GM23338 (cell line): ENCODE results near the gene MYO15B. TPM values are rescaled to one million over a fixed set of nuclear protein-coding genes. Genes with fewer than 3 reads are reported as not detected.

ENCODE experiments used
- ATAC-seq: fragments of 200-7000 bp; cut with Tn5 transposase; 3 replicates; pipeline ENCODE4 v1.9.1; 2020
- DNase-seq: peaks from one replicate; pipeline ENCODE4 v3.0.0-alpha.2; 2015; ENCODE audit warnings: low spot score
- H2AFZ ChIP-seq: fragments of 200-600 bp; sonication (generic); 2 replicates; pipeline ENCODE4 v1.8.0; 2016; ENCODE audit warnings: antibody characterized with exemption, mild to moderate bottlenecking, moderate library complexity
- H3F3A ChIP-seq: fragments of 200-600 bp; sonication (generic); replicated peaks from 2 replicates; pipeline ENCODE4 v1.8.0; 2017; ENCODE audit warnings: antibody characterized with exemption, mixed run types, low read depth
- H3K27ac ChIP-seq: fragments of 200-600 bp; sonication (generic); 2 replicates; pipeline ENCODE4 v1.6.1; 2016; ENCODE audit warnings: low read depth
- H3K27me3 ChIP-seq: fragments of 200-600 bp; sonication (generic); 2 replicates; pipeline ENCODE4 v1.8.0; 2016; ENCODE audit warnings: mild to moderate bottlenecking, mixed run types, moderate library complexity; ENCODE audit not compliant: insufficient read depth
- H3K36me3 ChIP-seq: fragments of 200-600 bp; sonication (generic); 2 replicates; pipeline ENCODE4 v1.8.0; 2016; ENCODE audit warnings: mild to moderate bottlenecking; ENCODE audit not compliant: insufficient read depth
- H3K4me1 ChIP-seq: fragments of 200-600 bp; sonication (generic); 2 replicates; pipeline ENCODE4 v1.8.0; 2016; ENCODE audit warnings: mild to moderate bottlenecking, moderate library complexity; ENCODE audit not compliant: insufficient read depth
- H3K4me2 ChIP-seq: fragments of 200-600 bp; sonication (generic); 2 replicates; pipeline ENCODE4 v1.7.1; 2017; ENCODE audit warnings: mixed run types
- H3K4me3 ChIP-seq: fragments of 200-600 bp; sonication (generic); 2 replicates; pipeline ENCODE4 v1.6.1; 2016; ENCODE audit warnings: mixed run types
- H3K79me2 ChIP-seq: fragments of 200-600 bp; sonication (generic); replicated peaks from 2 replicates; pipeline ENCODE4 v1.8.0; 2017; ENCODE audit warnings: mild to moderate bottlenecking; ENCODE audit not compliant: insufficient read depth
- H3K9me2 ChIP-seq: fragments of 200-600 bp; sonication (generic); 2 replicates; pipeline ENCODE4 v1.8.0; 2017; ENCODE audit not compliant: insufficient read depth
- H4K20me1 ChIP-seq: fragments of 200-600 bp; sonication (generic); replicated peaks from 2 replicates; pipeline ENCODE4 v1.8.0; 2017; ENCODE audit warnings: mild to moderate bottlenecking; ENCODE audit not compliant: insufficient read depth
- H3K27ac Mint-ChIP-seq: 2 replicates; pipeline ENCODE4 v1.8.0; 2020; ENCODE audit warnings: inconsistent platforms, mild to moderate bottlenecking, moderate library complexity, mixed read lengths
- H3K27me3 Mint-ChIP-seq: 3 replicates; pipeline ENCODE4 v1.8.0; 2022; ENCODE audit warnings: low read depth, mild to moderate bottlenecking, moderate library complexity, mixed read lengths, inconsistent platforms; ENCODE audit not compliant: insufficient read depth, poor library complexity
- H3K36me3 Mint-ChIP-seq: 3 replicates; pipeline ENCODE4 v1.8.0; 2021; ENCODE audit warnings: low read depth, mild to moderate bottlenecking, inconsistent platforms, moderate library complexity, mixed read lengths
- H3K4me1 Mint-ChIP-seq: 3 replicates; pipeline ENCODE4 v1.8.0; 2020; ENCODE audit warnings: mild to moderate bottlenecking, inconsistent platforms, mixed read lengths
- H3K4me3 Mint-ChIP-seq: 3 replicates; pipeline ENCODE4 v1.8.0; 2021; ENCODE audit warnings: moderate library complexity, mild to moderate bottlenecking, inconsistent platforms, mixed read lengths
- H3K9me3 Mint-ChIP-seq: 3 replicates; pipeline ENCODE4 v1.8.0; 2020; ENCODE audit warnings: moderate library complexity, mild to moderate bottlenecking, inconsistent platforms, mixed read lengths
- CREB1 ChIP-seq: fragments of 250-450 bp; sonication (Bioruptor Pico); IDR thresholded peaks from 2 replicates; pipeline ENCODE4 v1.5.0; 2020; ENCODE audit warnings: low read depth, mild to moderate bottlenecking, moderate library complexity
- EZH2 ChIP-seq: fragments of 200-600 bp; sonication (generic); IDR thresholded peaks from one replicate; pipeline ENCODE4 v1.8.0; 2017; ENCODE audit warnings: antibody characterized with exemption, mild to moderate bottlenecking, low read depth; ENCODE audit not compliant: unreplicated experiment
- EZH2phosphoT487 ChIP-seq: fragments of 200-600 bp; sonication (generic); IDR thresholded peaks from one replicate; pipeline ENCODE4 v1.8.1; 2018; ENCODE audit warnings: antibody characterized with exemption; ENCODE audit not compliant: unreplicated experiment
- JUNB ChIP-seq: IDR thresholded peaks from one replicate; pipeline ENCODE4 v1.6.1; 2016; ENCODE audit warnings: antibody characterized with exemption; ENCODE audit not compliant: unreplicated experiment
- NANOG ChIP-seq: IDR thresholded peaks from 2 replicates; pipeline ENCODE4 v1.6.1; 2016; ENCODE audit warnings: antibody characterized with exemption, borderline replicate concordance
- POLR2AphosphoS5 ChIP-seq: IDR thresholded peaks from 2 replicates; pipeline ENCODE4 v1.6.1; 2016; ENCODE audit warnings: antibody characterized with exemption, low read depth
- STAT1 ChIP-seq: IDR thresholded peaks from one replicate; pipeline ENCODE4 v1.6.1; 2016; ENCODE audit warnings: antibody characterized with exemption; ENCODE audit not compliant: unreplicated experiment
- ZNF114 ChIP-seq: fragments of 250-450 bp; sonication (Bioruptor Pico); IDR thresholded peaks from 2 replicates; pipeline ENCODE4 v1.5.0; 2020; ENCODE audit warnings: mild to moderate bottlenecking, moderate library complexity
- ZNF331 ChIP-seq: fragments of 250-450 bp; sonication (Bioruptor Pico); IDR thresholded peaks from 2 replicates; pipeline ENCODE4 v1.5.0; 2020; ENCODE audit warnings: low read depth, mild to moderate bottlenecking, moderate library complexity
- ZNF462 ChIP-seq: fragments of 250-450 bp; sonication (Bioruptor Pico); IDR thresholded peaks from 2 replicates; pipeline ENCODE4 v1.5.0; 2020; ENCODE audit warnings: mild to moderate bottlenecking, moderate library complexity
- polyA plus RNA-seq: library from polyadenylated mRNA; unstranded; fragments of >200 nt; fragmentation: Nextera tagmentation; extraction: Ambion mirVana; gene quantifications from 2 replicates; pipeline ENCODE4 v1.2.1, GENCODE V29; 2016
- total RNA-seq: library from RNA; depleted of rRNA; stranded (reverse); fragments of >200 nt; shearing (Covaris generic); gene quantifications from 2 replicates; pipeline ENCODE4 v1.2.3, GENCODE V29; 2014
- TF ChIP-seq, protein P1 (sequence below): IDR thresholded peaks from 2 replicates; pipeline ENCODE4 v1.6.1; 2016; ENCODE audit warnings: antibody characterized with exemption
- TF ChIP-seq, protein P2 (sequence below): IDR thresholded peaks from one replicate; pipeline ENCODE4 v1.6.1; 2018; ENCODE audit warnings: antibody characterized with exemption; ENCODE audit not compliant: unreplicated experiment
- TF ChIP-seq, protein P3 (sequence below), 2 experiments: fragments of 200-600 bp in 1 of 2; sonication (generic) in 1 of 2; conservative IDR thresholded peaks; 2 replicates each; pipeline versions ENCODE4 v1.5.1 to v1.6.1; 2016 to 2017; ENCODE audit warnings: antibody characterized with exemption in 2 of 2, low read depth in 2 of 2, mild to moderate bottlenecking in 2 of 2, moderate library complexity in 1 of 2

The MYO15B gene
- total and polyA plus RNA-seq, 2 experiments from 2014 or later, result 6.6 to 12.4 TPM

- Mint-ChIP-seq H3K9me3 (no peaks in the 10 kb centered on the region), H3K27me3 (peaks cover 19% of the 10 kb centered on the region), H3K36me3 (peaks cover 5% of the 10 kb centered on the region; the same call in 1 of the 3 replicates), H3K4me3 (no peak overlapping the region), H3K4me1 (peaks cover 22% of the 10 kb centered on the region), H3K27ac (peak overlapping the region; percentile 52)
- no peaks in the 10 kb centered on the region; the same call in 1 of the 2 replicates for H4K20me1 ChIP-seq
- H2AFZ ChIP-seq, result no peak overlapping the region
- no peaks in the 10 kb centered on the region for H3K36me3 ChIP-seq
- no peaks in the 10 kb centered on the region for H3F3A ChIP-seq
- DNase-seq (no peak), ATAC-seq (no peak)
- no peaks in the 10 kb centered on the region for H3K27me3 ChIP-seq
- no peaks in the 10 kb centered on the region for H3K79me2 ChIP-seq
- H3K27ac ChIP-seq, result no peak overlapping the region
- H3K9me2 ChIP-seq, result no peaks in the 10 kb centered on the region
- H3K4me1 ChIP-seq, result peaks cover 9% of the 10 kb centered on the region
- no peak overlapping the region for H3K4me3 ChIP-seq
- no peak overlapping the region for H3K4me2 ChIP-seq
- TF ChIP-seq CREB1 (CRISPR knock-in tag), result no peak
- TF ChIP-seq, protein P1, sequence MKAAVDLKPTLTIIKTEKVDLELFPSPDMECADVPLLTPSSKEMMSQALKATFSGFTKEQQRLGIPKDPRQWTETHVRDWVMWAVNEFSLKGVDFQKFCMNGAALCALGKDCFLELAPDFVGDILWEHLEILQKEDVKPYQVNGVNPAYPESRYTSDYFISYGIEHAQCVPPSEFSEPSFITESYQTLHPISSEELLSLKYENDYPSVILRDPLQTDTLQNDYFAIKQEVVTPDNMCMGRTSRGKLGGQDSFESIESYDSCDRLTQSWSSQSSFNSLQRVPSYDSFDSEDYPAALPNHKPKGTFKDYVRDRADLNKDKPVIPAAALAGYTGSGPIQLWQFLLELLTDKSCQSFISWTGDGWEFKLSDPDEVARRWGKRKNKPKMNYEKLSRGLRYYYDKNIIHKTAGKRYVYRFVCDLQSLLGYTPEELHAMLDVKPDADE, result no peak
- no peak for TF ChIP-seq POLR2AphosphoS5
- no peak for TF ChIP-seq ZNF114
- no peak for TF ChIP-seq ZNF462
- no peak for TF ChIP-seq STAT1
- TF ChIP-seq, protein P2, sequence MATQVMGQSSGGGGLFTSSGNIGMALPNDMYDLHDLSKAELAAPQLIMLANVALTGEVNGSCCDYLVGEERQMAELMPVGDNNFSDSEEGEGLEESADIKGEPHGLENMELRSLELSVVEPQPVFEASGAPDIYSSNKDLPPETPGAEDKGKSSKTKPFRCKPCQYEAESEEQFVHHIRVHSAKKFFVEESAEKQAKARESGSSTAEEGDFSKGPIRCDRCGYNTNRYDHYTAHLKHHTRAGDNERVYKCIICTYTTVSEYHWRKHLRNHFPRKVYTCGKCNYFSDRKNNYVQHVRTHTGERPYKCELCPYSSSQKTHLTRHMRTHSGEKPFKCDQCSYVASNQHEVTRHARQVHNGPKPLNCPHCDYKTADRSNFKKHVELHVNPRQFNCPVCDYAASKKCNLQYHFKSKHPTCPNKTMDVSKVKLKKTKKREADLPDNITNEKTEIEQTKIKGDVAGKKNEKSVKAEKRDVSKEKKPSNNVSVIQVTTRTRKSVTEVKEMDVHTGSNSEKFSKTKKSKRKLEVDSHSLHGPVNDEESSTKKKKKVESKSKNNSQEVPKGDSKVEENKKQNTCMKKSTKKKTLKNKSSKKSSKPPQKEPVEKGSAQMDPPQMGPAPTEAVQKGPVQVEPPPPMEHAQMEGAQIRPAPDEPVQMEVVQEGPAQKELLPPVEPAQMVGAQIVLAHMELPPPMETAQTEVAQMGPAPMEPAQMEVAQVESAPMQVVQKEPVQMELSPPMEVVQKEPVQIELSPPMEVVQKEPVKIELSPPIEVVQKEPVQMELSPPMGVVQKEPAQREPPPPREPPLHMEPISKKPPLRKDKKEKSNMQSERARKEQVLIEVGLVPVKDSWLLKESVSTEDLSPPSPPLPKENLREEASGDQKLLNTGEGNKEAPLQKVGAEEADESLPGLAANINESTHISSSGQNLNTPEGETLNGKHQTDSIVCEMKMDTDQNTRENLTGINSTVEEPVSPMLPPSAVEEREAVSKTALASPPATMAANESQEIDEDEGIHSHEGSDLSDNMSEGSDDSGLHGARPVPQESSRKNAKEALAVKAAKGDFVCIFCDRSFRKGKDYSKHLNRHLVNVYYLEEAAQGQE, result no peak
- TF ChIP-seq, protein P3, sequence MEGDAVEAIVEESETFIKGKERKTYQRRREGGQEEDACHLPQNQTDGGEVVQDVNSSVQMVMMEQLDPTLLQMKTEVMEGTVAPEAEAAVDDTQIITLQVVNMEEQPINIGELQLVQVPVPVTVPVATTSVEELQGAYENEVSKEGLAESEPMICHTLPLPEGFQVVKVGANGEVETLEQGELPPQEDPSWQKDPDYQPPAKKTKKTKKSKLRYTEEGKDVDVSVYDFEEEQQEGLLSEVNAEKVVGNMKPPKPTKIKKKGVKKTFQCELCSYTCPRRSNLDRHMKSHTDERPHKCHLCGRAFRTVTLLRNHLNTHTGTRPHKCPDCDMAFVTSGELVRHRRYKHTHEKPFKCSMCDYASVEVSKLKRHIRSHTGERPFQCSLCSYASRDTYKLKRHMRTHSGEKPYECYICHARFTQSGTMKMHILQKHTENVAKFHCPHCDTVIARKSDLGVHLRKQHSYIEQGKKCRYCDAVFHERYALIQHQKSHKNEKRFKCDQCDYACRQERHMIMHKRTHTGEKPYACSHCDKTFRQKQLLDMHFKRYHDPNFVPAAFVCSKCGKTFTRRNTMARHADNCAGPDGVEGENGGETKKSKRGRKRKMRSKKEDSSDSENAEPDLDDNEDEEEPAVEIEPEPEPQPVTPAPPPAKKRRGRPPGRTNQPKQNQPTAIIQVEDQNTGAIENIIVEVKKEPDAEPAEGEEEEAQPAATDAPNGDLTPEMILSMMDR (conservative IDR thresholded peaks at IDR 0.05; ENCODE audit: low read depth in 2 of 2), result no peak
- no peak for TF ChIP-seq EZH2
- TF ChIP-seq NANOG, result no peak
- no peak for TF ChIP-seq JUNB
- TF ChIP-seq EZH2phosphoT487, result no peak
- TF ChIP-seq ZNF331 (CRISPR knock-in tag), result no peak
These were observed 49.0 kb downstream of the MYO15B start for GRCh38 chr17:75636381-75637142.
